Right atrium auricular region (tissue), 2 donors: Measurements from ENCODE around the gene ZDHHC18. TPM values are rescaled to one million over a fixed set of nuclear protein-coding genes. Genes with fewer than 3 reads are reported as not detected.
A peak's percentile ranks its signal among the peaks of the same experiment; 100 is the strongest.

Experiments
- DNase-seq: peaks from one replicate; pipeline ENCODE4 v3.0.0-alpha.2; 2019; ENCODE audit warnings: low spot score
- H3K27ac ChIP-seq, 2 donors: fragments of 200-600 bp; sonication (generic); 1 replicate in 1 of 2; 2 replicates in 1 of 2; pipeline ENCODE4 v1.5.1; 2016 to 2019
- H3K27me3 ChIP-seq, 2 donors: fragments of 200-600 bp; sonication (generic); one replicate each; pipeline versions ENCODE4 v1.5.1 to v1.6.0; 2017 to 2019
- H3K36me3 ChIP-seq: fragments of 200-600 bp; sonication (generic); one replicate; pipeline ENCODE4 v1.5.1; 2016
- H3K4me1 ChIP-seq, 2 donors: fragments of 200-600 bp; sonication (generic); one replicate each; pipeline versions ENCODE4 v1.5.1 to v1.6.0; 2017 to 2019
- H3K4me3 ChIP-seq, 2 donors: fragments of 200-600 bp; sonication (generic); 1 replicate in 1 of 2; 2 replicates in 1 of 2; pipeline ENCODE4 v1.5.1; 2017 to 2019; ENCODE audit warnings: mild to moderate bottlenecking in 1 of 2, moderate library complexity in 1 of 2
- H3K9me3 ChIP-seq, 2 donors: fragments of 200-600 bp; sonication (generic); one replicate each; pipeline ENCODE4 v1.5.1; 2019
- total RNA-seq, 2 donors: library from RNA; depleted of rRNA; stranded (reverse); fragments of >200 nt; gene quantifications; one replicate each; pipeline ENCODE4 v1.1.0, GENCODE V29; 2016
- TF ChIP-seq, protein P1 (sequence below), 2 donors: fragments of 200-600 bp; sonication (generic); IDR thresholded peaks; one replicate each; pipeline ENCODE4 v1.5.1; 2019; ENCODE audit warnings: antibody characterized with exemption in 2 of 2

ZDHHC18 gene
- total RNA-seq, 2 donors from 2014 or later, result 19.8 to 22.5 TPM

- TF ChIP-seq, protein P1, sequence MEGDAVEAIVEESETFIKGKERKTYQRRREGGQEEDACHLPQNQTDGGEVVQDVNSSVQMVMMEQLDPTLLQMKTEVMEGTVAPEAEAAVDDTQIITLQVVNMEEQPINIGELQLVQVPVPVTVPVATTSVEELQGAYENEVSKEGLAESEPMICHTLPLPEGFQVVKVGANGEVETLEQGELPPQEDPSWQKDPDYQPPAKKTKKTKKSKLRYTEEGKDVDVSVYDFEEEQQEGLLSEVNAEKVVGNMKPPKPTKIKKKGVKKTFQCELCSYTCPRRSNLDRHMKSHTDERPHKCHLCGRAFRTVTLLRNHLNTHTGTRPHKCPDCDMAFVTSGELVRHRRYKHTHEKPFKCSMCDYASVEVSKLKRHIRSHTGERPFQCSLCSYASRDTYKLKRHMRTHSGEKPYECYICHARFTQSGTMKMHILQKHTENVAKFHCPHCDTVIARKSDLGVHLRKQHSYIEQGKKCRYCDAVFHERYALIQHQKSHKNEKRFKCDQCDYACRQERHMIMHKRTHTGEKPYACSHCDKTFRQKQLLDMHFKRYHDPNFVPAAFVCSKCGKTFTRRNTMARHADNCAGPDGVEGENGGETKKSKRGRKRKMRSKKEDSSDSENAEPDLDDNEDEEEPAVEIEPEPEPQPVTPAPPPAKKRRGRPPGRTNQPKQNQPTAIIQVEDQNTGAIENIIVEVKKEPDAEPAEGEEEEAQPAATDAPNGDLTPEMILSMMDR (IDR thresholded peaks at IDR 0.05), result no peak
- H3K4me3 ChIP-seq, result peak overlapping the region; percentile 56 to 68
- peaks cover 0 to 75% of the 10 kb centered on the region in 2 donors for H3K4me1 ChIP-seq
- no peaks in the 10 kb centered on the region for H3K36me3 ChIP-seq
- H3K27ac ChIP-seq, result peak overlapping the region; percentile 99 to 100
- H3K9me3 ChIP-seq, result no peaks in the 10 kb centered on the region
- H3K27me3 ChIP-seq, result no peaks in the 10 kb centered on the region
- DNase-seq, result no peak
These were observed 39.1 kb upstream of the ZDHHC18 start for GRCh38 chr1:26787381-26787705.

DNA sequence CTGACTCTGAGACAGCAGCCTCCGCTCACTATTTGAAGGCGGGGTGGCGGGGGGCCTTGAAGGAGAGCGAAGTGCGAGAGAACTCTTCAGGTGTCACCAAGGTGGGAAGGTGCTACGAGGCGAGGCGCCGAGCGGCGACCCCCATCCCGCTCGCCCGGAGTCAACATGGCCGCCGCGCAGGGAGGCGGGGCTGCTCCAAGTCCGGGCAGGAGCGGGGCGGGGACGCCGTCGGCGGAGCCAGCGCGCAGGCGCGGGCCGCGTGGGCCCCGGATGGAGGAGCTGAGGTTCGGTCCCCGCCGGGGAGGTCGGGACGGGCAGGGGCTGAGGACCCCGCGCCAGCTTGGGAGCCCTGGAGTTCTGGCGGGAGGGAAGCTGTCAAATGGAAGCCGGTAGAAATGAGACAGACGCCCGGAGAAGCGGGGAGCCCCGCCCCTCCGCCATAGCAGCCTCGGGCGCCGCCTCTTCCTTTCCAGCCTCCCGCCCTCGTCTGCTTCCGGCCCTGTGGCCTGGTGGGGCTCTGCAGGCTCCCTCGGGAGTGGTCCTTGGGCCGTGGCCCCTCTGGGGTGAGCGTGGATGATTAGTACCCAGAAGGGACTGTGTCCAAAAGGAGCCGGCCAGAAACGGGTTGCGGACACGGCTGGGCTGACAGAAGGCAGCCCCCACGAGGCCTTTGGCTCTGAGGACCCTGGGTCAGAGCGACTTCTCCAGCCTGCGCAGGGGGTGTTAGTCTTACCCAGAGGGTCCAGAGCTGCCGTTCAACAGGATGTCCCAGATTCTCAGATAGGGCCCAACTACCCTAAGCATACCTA, 38.6 kb upstream of the ZDHHC18 start, which contains the start of gene PIGV:
Gene PIGV (plus strand): TSS at position 245 of the 809 bp plus-strand sequence. CDS start 2,866 bp downstream, outside the sequence.
- Histone ChIP-seq H3K36me3 (no peaks in the 10 kb centered on the region), H3K4me3 (peak within 1 kb of the TSS; percentile 56 to 68), H3K27me3 (no peaks in the 10 kb centered on the region), H3K9me3 (no peaks in the 10 kb centered on the region), H3K27ac (peak within 1 kb of the TSS; percentile 99 to 100), H3K4me1 (peaks cover 0 to 70% of the 10 kb centered on the region in 2 donors)
- TF ChIP-seq, protein P1 (IDR thresholded peaks at IDR 0.05), result peak in 1 of 2 donors; percentile 29
- DNase-seq, result peak; percentile 84

- DNase-seq, result no peak
- Histone ChIP-seq H3K4me3 (peak overlapping the region; percentile 56 to 68), H3K27me3 (no peaks in the 10 kb centered on the region), H3K27ac (peak overlapping the region; percentile 99 to 100), H3K4me1 (peaks cover 0 to 64% of the 10 kb centered on the region in 2 donors), H3K36me3 (no peaks in the 10 kb centered on the region), H3K9me3 (no peaks in the 10 kb centered on the region)
- TF ChIP-seq, protein P1 (IDR thresholded peaks at IDR 0.05), result no peak
These were observed 38.0 kb upstream of the ZDHHC18 start for GRCh38 chr1:26788515-26788785.

DNA sequence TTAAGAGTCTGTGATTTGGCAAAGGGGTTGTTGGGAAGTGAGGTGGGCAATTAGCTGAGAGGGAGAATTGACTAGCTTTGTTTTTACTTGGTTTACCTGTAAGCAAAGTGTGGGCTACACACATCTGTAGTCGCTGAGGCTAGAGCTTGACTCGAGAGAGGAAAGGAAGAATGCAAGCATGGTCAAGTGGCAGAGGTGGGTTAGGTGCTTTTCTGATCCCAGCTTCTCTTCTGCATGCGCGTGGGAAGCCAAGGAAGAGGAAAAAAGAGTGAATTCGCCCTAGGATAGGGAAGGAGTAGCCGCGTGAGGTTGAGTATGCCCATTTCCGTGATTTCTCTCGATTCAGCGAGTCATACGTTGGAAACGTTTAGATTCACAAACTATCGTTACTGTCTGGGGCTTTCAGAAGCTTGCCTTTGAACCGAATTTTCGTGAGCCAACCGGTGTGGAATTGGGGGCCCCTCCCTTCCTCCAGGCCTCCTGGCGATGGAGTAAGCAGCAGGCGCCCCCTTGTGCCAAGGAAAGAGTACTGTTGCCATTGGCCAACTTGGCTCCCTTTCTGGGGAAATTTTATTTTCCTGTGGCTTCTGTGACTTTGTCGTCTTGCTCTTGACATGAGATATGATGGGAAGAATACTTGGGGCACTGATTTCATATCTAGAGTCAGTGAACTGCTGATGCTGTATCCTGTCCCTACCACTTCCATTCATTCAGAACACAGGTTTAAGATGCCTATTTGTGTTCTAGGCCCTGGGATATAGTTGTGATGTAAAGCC, 37.5 kb upstream of the ZDHHC18 start:
- no peaks in the 10 kb centered on the region for H3K27me3 ChIP-seq
- peak overlapping the region; percentile 99 to 100 for H3K27ac ChIP-seq
- TF ChIP-seq, protein P1 (IDR thresholded peaks at IDR 0.05), result peak; percentile 77 to 98
- H3K9me3 ChIP-seq, result no peaks in the 10 kb centered on the region
- peak; percentile 90 for DNase-seq
- peak overlapping the region; percentile 56 to 68 for H3K4me3 ChIP-seq
- H3K4me1 ChIP-seq, result peaks cover 0 to 58% of the 10 kb centered on the region in 2 donors
- H3K36me3 ChIP-seq, result peaks cover 1% of the 10 kb centered on the region

DNA sequence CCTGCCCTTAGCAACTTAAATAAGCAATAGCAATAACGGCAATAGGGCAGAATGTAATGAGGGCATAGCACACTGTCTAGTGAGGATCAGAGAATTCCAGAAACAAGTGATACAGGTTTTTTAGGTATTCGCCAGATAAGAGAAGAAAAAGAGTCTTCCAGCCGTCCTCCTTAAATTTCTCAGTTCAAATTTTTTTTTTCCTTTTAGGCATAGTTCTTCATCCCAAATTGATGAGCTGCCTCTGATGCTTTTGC, 36.9 kb upstream of the ZDHHC18 start:
- Histone ChIP-seq H3K36me3 (peaks cover 6% of the 10 kb centered on the region), H3K4me1 (peaks cover 0 to 53% of the 10 kb centered on the region in 2 donors), H3K9me3 (no peaks in the 10 kb centered on the region), H3K4me3 (no peak overlapping the region), H3K27me3 (no peaks in the 10 kb centered on the region), H3K27ac (no peak overlapping the region)
- no peak for DNase-seq
- TF ChIP-seq, protein P1 (IDR thresholded peaks at IDR 0.05), result no peak
